ENCODE data around the gene TMEM179.

DNA sequence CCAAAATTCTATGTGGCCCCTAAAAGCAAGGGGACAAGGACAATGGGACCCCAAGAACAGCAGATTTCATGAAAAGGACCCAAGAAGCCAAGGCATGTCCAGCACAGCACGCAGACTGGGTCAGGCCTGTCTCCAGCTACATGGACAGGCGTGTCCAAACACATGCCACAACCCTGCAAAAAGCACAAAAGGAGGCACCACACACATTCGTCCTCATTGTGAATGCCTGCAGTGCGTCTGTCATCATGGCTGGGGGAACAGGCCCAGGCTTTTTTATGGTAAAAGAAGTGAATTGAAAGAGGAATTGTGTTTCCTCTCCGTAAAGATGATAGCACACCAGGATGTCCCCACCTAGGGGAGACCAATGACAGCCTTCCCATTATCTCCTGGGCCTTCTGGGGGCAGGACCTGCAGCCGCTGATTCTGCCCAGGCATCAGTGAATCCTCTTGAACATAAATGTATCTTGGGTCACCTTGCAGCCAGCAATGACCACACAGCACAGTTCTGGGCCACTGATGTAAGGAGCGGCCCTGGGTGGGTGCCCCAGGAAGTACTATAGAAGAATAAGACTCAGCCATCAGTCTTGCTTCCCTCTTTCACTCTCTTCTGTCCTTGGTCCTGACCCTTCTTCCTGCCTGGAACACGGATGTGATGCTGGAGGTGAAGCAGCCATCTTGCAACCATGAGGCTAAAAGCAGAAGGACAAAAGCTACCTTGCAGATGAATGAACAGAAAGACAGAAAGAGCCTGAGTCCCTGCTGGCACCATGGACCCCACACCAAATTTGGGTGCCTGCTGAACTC is 54.8 kb downstream of the TMEM179 start:
- TF ChIP-seq CTCF (IDR thresholded peaks at IDR 0.05) (no peak), EZH2 (IDR thresholded peaks at IDR 0.05; ENCODE audit: borderline replicate concordance, insufficient read depth, low read depth, low read length, poor library complexity, severe bottlenecking) (no peak)

Measured in B cell (primary cell).